Mucosa of stomach (tissue), 1 donor: Measurements from ENCODE around the gene UROD.
"Not testable (repeated sequence)": the region's sequence is repeated elsewhere in the genome, so short reads cannot be mapped to it uniquely, and the experiment has no call there.

Experiments
- H3K27me3 ChIP-seq: one replicate; pipeline ENCODE4 v1.7.0; 2013; ENCODE audit warnings: mild to moderate bottlenecking, low read length; ENCODE audit not compliant: control insufficient read depth, insufficient read depth
- H3K36me3 ChIP-seq: one replicate; pipeline ENCODE4 v1.7.0; 2013; ENCODE audit warnings: low read length; ENCODE audit not compliant: control insufficient read depth, insufficient read depth
- H3K4me1 ChIP-seq: one replicate; pipeline ENCODE4 v1.7.0; 2013; ENCODE audit warnings: mild to moderate bottlenecking, low read length; ENCODE audit not compliant: control insufficient read depth, insufficient read depth
- H3K4me3 ChIP-seq: one replicate; pipeline ENCODE4 v1.7.0; 2013; ENCODE audit warnings: low read length
- H3K9ac ChIP-seq: one replicate; pipeline ENCODE4 v1.7.0; 2013; ENCODE audit warnings: mild to moderate bottlenecking, low read length, moderate library complexity
- H3K9me3 ChIP-seq: one replicate; pipeline ENCODE4 v1.7.0; 2013; ENCODE audit warnings: mild to moderate bottlenecking, low read length, moderate library complexity; ENCODE audit not compliant: control insufficient read depth
- donor health status: Pancreatic carcinoma.

UROD gene

GRCh38 chr1:44999232-44999631, 12.8 kb upstream of the UROD start:
- no peak overlapping the region for H3K9ac ChIP-seq
- no peak overlapping the region for H3K4me3 ChIP-seq
- H3K9me3 ChIP-seq, result no peaks in the 10 kb centered on the region
- H3K27me3 ChIP-seq, result no peaks in the 10 kb centered on the region
- peaks cover 6% of the 10 kb centered on the region for H3K36me3 ChIP-seq
- peaks cover 12% of the 10 kb centered on the region for H3K4me1 ChIP-seq

- no peak overlapping the region for H3K9ac ChIP-seq
- H3K9me3 ChIP-seq, result no peaks in the 10 kb centered on the region
- peaks cover 23% of the 10 kb centered on the region for H3K36me3 ChIP-seq
- H3K27me3 ChIP-seq, result no peaks in the 10 kb centered on the region
- H3K4me1 ChIP-seq, result peaks cover 12% of the 10 kb centered on the region
- H3K4me3 ChIP-seq, result no peak overlapping the region
These were observed 11.0 kb upstream of the UROD start for GRCh38 chr1:45001011-45001481.

DNA sequence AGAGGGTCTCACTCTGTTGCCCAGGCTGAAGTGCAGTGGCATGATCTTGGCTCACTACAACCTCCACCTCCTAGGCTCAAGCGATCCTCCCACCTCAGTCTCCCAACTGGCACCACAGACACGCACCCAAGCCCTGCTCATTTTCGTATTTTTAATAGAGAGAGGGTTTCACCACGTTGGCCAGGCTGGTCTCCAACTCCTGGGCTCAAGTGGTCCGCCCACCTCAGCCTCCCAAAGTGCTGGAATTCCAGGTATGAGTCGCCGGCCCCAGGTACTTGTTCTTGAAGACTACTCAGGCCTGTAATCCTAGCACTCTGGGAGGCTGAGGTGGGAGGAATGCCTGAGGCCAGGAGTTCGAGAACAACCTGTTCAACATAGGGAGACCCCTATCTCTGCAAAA, 10.5 kb upstream of the UROD start:
- peaks cover 26% of the 10 kb centered on the region for H3K36me3 ChIP-seq
- not testable (repeated sequence) for H3K4me3 ChIP-seq, H3K9ac ChIP-seq, H3K9me3 ChIP-seq, H3K27me3 ChIP-seq
- peaks cover 12% of the 10 kb centered on the region for H3K4me1 ChIP-seq

GRCh38 chr1:45002650-45003645, 9.1 kb upstream of the UROD start:
- Histone ChIP-seq H3K9me3 (no peaks in the 10 kb centered on the region), H3K4me3 (no peak overlapping the region), H3K4me1 (peaks cover 12% of the 10 kb centered on the region), H3K9ac (no peak overlapping the region), H3K36me3 (peaks cover 40% of the 10 kb centered on the region), H3K27me3 (no peaks in the 10 kb centered on the region)

- no peak overlapping the region for H3K9ac ChIP-seq
- H3K4me3 ChIP-seq, result no peak overlapping the region
- H3K36me3 ChIP-seq, result peaks cover 47% of the 10 kb centered on the region
- H3K27me3 ChIP-seq, result no peaks in the 10 kb centered on the region
- peaks cover 12% of the 10 kb centered on the region for H3K4me1 ChIP-seq
- H3K9me3 ChIP-seq, result no peaks in the 10 kb centered on the region
These were observed 8.3 kb upstream of the UROD start for GRCh38 chr1:45003741-45004140.

- Histone ChIP-seq H3K4me1 (peaks cover 16% of the 10 kb centered on the region), H3K9ac (no peak overlapping the region), H3K9me3 (no peaks in the 10 kb centered on the region), H3K4me3 (no peak overlapping the region), H3K27me3 (no peaks in the 10 kb centered on the region), H3K36me3 (peaks cover 54% of the 10 kb centered on the region)
These were observed 7.7 kb upstream of the UROD start for GRCh38 chr1:45004281-45004920.

GRCh38 chr1:45005761-45006160, 6.3 kb upstream of the UROD start:
- H3K36me3 ChIP-seq, result peaks cover 57% of the 10 kb centered on the region
- no peak overlapping the region for H3K4me3 ChIP-seq
- no peaks in the 10 kb centered on the region for H3K27me3 ChIP-seq
- peaks cover 26% of the 10 kb centered on the region for H3K4me1 ChIP-seq
- H3K9me3 ChIP-seq, result no peaks in the 10 kb centered on the region
- no peak overlapping the region for H3K9ac ChIP-seq

DNA sequence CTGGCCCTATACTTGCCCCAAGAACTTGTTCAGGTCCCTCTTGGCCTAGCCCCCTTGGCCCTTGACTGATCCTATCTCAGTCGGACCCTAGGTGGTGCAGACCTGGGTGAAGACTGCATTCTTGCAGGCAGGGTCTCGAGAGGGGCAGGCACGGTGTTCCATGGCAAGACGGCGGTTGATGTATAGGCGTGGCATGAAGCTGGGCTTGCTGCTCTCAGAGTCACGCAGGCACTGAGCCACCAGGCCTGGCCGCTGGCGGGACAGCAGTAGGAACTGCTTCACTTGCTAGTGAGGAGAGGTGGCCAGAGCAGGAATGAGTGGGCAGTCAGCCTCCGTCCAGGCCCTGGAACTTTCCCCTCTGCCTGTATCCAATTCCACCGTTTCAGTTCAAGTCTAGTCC, 4.7 kb upstream of the UROD start:
- H3K4me1 ChIP-seq, result peaks cover 29% of the 10 kb centered on the region
- no peak overlapping the region for H3K4me3 ChIP-seq
- H3K9me3 ChIP-seq, result no peaks in the 10 kb centered on the region
- no peak overlapping the region for H3K9ac ChIP-seq
- H3K27me3 ChIP-seq, result no peaks in the 10 kb centered on the region
- peaks cover 57% of the 10 kb centered on the region for H3K36me3 ChIP-seq

GRCh38 chr1:45008076-45008475, 4.0 kb upstream of the UROD start:
- peaks cover 56% of the 10 kb centered on the region for H3K36me3 ChIP-seq
- no peaks in the 10 kb centered on the region for H3K27me3 ChIP-seq
- no peak overlapping the region for H3K9ac ChIP-seq
- peaks cover 33% of the 10 kb centered on the region for H3K4me1 ChIP-seq
- H3K9me3 ChIP-seq, result no peaks in the 10 kb centered on the region
- no peak overlapping the region for H3K4me3 ChIP-seq

DNA sequence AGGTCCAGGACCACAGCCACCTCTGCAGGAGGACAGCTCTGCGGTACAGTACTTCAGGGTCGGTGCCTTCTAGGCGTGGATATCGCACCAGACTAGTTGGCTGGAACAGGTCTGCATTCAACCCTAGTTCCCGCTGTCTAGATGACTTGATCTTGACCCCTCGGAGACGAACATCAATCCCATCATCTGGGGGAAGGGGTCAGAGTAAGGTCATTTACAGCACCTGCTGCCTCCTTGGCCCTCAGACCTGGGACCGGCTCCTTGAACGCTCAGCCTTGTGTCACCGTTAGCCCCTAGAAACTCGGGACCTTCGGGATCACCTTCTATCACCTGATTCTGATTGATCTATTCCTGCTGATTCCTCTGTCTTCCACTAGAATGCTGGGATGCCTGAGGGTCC, 3.5 kb upstream of the UROD start:
- Histone ChIP-seq H3K36me3 (peaks cover 52% of the 10 kb centered on the region), H3K27me3 (no peaks in the 10 kb centered on the region), H3K9me3 (no peaks in the 10 kb centered on the region)

GRCh38 chr1:45009296-45009865, 2.7 kb upstream of the UROD start:
- no peaks in the 10 kb centered on the region for H3K9me3 ChIP-seq
- H3K4me3 ChIP-seq, result no peak overlapping the region
- H3K9ac ChIP-seq, result no peak overlapping the region
- peaks cover 49% of the 10 kb centered on the region for H3K36me3 ChIP-seq
- H3K27me3 ChIP-seq, result no peaks in the 10 kb centered on the region
- peaks cover 31% of the 10 kb centered on the region for H3K4me1 ChIP-seq

More for the DNA sequence above, 3.5 kb upstream of the UROD start:
- no peak overlapping the region for H3K4me3 ChIP-seq
- H3K9ac ChIP-seq, result no peak overlapping the region
- peaks cover 31% of the 10 kb centered on the region for H3K4me1 ChIP-seq
